HG02571 (cell line): Measurements from ENCODE around the gene BCL2L13.

Experiments
- ATAC-seq: cut with Tn5 transposase; IDR thresholded peaks from one replicate; pipeline ENCODE4 v1.9.1; 2021; ENCODE audit warnings: mild to moderate bottlenecking, moderate library complexity; ENCODE audit not compliant: unreplicated experiment

The BCL2L13 gene

DNA sequence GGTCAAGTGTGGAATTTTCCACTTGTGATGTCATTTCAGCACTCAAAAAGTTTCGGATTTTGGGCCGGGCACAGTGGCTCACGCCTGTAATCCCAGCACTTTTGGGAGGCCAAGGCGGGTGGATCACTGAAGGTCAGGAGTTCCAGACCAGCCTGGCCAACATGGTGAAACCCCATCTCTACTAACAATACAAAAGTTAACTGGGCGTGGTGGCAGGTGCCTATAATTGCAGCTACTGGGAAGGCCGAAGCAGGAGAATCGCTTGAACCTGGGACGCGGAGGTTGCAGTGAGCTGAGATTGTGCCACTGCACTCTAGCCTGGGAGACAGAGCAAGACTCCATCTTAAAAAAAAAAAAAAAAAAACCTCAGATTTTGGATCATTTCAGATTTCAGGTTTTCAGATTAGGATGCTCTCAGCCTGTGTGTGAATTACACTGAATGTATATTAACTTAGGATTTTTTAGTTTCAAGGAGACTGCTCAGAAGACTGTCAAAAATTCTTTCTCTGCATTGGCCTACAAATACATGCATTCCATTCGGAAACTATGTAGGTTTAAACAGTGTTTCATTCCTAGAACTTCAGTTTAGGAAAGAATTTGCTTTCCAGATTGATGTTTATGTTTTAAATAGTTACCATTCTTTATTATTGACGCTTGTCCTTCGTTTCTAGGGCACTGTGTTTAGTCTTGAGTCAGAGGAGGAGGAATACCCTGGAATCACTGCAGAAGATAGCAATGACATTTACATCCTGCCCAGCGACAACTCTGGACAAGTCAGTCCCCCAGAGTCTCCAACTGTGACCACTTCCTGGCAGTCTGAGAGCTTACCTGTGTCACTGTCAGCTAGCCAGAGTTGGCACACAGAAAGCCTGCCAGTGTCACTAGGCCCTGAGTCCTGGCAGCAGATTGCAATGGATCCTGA lies 87.7 kb downstream of the BCL2L13 start:
- ATAC-seq: no peak

- no peak for ATAC-seq
Measured at GRCh38 chr22:17726928-17727897, 88.7 kb downstream of the BCL2L13 start.

GRCh38 chr22:17728786-17729185 lies 90.2 kb downstream of the BCL2L13 start:
- ATAC-seq: no peak

DNA sequence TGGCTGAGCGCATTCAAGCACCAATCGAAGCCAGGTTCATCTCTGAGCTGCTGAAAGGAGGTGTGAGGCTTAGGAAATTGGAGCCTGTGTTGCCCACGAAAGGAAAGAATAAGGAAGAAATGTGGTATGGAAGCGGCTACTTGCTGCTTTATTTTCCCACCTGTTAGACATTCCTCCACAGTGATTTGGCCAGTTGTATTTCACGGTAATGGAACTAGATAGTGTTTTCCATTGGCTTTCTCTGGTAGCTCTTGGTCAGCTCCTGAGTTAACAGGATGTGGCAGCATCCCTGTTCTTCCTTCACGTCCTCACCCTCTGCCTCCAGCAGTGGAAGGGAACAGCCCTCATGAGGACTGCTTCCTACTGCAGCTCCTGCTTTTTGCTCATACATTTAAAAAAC lies 91.0 kb downstream of the BCL2L13 start:
- no peak for ATAC-seq

- no peak for ATAC-seq
Measured at GRCh38 chr22:17732251-17732854, 93.8 kb downstream of the BCL2L13 start.

DNA sequence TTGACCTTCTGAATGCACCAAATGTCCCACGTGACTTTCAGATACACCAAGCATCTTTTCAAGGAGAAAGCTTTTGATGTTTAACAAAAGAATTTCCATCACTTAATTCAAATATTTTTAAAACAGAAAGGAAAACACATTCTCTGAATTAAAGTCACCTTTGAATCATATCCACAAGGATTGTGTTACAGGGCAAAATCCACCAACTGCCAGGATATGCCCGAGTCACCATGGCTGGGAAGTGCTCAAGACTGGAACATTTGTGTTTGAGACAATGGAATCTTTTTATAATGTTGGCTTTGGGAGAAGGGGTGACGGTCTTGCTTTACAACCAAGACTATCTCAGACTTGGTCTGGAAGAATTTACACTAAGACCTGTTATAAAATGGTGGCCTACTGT lies 94.9 kb downstream of the BCL2L13 start:
- no peak for ATAC-seq

GRCh38 chr22:17734187-17734586 lies 95.6 kb downstream of the BCL2L13 start:
- no peak for ATAC-seq

DNA sequence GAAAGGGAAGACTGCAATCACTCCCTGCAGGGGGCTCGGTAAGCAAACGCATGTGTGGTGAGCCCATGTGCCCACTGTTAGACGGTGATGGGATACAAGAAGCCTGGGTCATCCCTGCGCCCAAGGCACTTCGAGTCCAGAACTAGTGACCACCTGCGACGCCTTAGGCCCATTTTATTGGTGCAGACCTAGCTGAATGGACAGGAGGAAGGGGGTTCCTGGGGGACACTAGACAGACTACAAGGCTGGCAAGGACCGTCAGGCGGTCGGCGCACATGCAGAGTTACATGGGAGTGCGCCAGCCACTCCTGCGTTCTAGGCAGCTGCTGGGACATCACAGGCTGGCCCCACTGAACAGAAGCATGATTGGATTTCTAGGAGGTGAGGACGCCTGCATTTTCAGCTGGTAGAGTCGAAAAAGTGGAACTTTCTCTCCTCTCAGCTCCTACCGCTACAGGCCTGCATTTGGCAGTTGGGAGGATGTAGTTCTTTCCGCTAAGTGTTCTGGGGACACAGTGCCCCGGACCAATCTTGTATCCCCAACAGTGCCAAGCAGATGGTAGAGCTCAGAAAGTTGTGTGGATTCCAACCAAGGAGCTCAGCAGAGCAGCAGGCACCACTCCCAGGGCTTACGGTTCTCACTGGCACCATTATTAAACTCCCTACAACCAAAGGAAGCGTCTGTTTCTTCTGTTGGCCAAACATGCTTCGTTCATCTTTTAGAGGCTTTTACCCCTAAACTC lies 100.0 kb downstream of the BCL2L13 start:
- no peak for ATAC-seq

DNA sequence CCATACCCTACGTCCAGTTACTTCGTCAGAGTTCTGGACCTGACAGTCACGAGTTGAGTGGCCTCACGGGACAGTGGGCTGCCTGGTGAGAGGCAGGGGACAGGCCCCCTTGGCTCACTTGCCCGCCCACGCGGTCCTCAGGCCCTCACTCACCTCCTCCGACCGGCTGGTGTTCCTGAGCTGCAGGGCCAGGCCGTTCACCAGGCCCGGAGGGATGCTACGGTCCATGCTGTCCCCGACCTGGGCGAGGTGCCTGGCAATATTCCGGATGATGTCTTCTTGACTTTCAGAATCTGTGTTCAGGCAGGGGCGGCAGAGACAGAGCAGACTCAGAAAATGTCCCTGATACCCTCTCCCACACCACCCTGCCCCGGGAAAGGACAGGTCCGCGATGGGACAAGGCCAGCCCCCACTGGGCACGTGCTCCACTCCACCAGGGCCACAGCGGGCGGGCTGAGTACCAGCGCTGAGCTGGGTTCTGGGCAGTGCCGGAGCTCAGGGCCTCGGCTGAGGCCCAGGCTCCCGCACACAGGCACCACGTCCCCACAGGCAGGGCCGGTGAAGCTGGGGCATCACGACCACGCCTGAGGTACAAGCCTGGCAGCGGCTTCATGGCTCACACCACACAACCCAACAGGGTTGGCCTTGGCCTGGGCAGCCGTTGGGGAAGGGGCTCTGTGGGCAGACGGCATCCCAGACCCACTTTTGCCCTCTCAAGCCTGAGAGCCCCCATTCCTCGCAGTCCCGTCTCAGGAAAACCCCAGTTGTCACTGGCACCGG lies 100.8 kb downstream of the BCL2L13 start:
- ATAC-seq: no peak

GRCh38 chr22:17741866-17742526 lies 103.4 kb downstream of the BCL2L13 start:
- no peak for ATAC-seq

DNA sequence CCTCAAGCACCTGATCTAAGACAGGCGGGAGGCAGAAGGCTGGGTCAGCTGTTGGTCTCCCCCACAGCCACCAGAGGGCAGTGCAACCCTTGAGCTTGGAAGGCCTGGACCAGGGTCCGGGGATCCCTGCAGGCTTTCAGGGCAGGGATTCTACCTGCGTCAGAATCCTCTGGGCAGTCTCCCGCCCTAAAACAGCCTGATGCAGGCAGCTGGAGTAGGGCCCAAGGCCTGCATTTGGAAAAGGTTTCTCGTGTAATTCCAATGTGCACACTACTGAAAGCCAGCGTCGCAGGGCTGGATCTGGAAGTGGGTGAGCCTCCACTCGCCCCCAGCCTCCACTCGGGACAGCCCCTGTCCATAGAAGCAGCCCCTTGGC lies 104.0 kb downstream of the BCL2L13 start:
- ATAC-seq: no peak

- no peak for ATAC-seq
Measured at GRCh38 chr22:17743661-17744411, 105.3 kb downstream of the BCL2L13 start.

- ATAC-seq: no peak
Measured at GRCh38 chr22:17744430-17744829, 105.9 kb downstream of the BCL2L13 start.

GRCh38 chr22:17746916-17747315 lies 108.4 kb downstream of the BCL2L13 start:
- no peak for ATAC-seq

DNA sequence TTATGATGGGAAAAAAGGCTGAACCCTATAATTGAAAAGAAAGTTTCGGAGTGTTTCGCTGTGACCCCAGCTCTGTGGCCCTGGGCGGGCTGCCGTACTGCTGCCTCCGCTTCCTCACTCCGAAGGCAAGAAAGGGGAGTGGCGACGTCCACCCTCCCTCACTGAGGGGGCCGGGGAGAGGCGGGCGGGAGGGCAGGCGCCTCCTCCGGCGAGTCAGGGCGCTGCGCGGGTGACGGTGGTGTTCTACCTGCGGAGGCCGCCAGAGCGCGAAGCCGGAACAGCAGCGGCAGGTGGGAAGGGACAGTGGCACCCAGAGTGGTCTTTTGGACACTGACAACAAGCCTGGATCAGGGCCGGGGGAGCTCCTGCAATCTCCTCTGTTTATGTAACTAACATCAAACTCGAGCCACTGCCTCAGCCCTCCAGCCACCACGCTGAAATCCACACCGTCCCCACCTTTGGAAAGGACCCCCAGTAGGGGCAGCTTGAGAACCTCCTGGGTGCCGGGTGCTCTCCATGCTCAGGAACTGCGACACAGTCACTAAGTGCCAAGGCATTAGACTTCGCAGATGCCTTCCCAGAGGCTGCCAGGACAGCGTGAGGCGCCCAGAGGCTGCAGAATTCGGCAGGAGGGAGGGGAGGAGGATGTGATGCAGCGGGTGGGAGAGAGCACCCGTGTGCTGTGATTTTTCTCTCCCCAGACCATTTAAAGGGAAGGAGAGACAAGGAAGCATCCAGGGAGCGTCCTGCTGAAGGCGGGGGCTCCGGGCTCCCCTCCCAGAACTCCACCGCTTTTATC lies 110.2 kb downstream of the BCL2L13 start:
- ATAC-seq: no peak

GRCh38 chr22:17749605-17750395 lies 111.2 kb downstream of the BCL2L13 start:
- ATAC-seq: no peak

DNA sequence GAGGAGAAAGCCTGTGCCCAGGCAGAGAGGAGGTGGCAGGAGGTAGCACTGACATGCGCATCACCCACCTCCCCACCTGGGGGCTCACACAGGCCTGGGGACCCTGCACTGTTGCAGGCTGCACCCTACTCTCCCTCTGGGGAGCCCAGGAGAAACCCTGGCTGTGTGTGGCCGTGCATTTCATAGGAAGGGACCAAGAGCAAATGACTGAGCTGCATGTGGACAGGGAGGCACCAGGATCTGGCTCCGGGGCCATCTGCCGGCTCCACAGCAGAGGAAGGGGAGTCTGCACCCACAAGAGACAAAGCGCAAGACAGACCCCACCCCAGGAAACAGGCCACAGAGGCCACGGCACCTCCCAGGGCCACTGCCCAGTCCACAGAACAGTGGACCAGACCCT lies 113.0 kb downstream of the BCL2L13 start:
- no peak for ATAC-seq
